ENCODE measurements around the gene HDGFL2.
"Not testable (repeated sequence)": the region's sequence is repeated elsewhere in the genome, so short reads cannot be mapped to it uniquely, and the experiment has no call there.

The HDGFL2 gene

DNA sequence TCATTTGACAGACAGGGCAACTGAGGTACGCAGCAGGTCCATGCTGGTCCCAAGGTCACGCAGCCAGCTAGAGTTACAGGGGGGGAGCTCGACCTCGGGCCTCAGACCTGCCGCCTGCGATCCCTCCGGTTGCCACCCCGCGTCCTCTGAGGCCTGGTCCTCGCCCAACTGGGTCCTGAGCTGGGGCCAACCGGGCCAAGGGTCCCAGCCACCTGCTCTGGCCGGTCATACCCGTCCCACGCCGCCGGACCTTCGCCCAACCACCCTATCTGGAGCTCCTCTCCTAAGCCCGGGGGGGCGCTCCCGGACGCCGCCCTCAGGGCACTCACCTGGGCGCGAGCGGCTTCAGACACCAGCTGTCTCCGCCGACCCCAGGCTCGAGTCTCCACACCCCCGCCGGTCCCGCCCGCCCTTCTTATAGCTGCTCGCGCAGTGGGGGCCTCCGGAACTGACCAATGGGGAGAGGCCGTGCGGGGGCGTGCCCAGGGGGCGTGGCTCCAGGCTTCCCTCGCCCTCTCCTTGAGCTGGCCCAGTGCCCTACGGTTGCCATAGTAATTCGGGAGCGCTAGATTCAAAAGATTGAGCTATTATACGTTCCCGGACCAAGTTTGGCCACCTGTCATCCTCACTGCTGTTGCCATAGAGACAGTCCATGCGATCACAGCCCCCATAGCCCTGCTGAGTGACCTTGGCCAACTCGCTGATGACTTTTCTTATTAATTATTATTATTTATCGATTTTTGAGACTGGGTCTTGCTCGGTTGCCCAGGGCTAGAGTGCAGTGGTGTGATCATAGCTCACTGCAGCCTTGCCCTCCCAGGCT lies 63.0 kb downstream of the HDGFL2 start, which contains the start of gene PLIN5:
Gene PLIN5 (minus strand): TSS at position 389 of the 823 bp plus-strand sequence. CDS start 1,150 bp downstream, outside the sequence.
- peak; percentile 63 for DNase-seq (ENCODE audit: low spot score)

DNA sequence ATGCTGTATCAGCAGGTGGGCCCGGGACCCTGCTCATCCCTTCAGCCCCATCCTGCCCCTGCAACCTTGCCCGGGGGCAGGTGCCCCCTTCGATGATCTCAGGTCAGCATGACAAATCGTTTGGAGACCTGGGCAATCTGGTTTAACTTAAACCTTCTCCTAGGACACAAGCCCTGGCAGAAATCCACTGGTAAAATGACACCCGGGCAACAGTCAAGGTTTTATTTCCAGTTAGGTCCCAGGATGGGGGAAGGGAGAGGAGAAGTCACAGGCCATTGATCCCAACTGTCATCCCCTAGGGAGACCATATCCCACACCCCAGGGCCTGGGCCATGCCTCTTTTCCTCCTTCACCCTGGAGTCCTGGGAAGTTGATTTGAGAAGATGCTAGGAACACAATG lies 64.7 kb downstream of the HDGFL2 start:
- no peak for DNase-seq (ENCODE audit: low spot score)

DNA sequence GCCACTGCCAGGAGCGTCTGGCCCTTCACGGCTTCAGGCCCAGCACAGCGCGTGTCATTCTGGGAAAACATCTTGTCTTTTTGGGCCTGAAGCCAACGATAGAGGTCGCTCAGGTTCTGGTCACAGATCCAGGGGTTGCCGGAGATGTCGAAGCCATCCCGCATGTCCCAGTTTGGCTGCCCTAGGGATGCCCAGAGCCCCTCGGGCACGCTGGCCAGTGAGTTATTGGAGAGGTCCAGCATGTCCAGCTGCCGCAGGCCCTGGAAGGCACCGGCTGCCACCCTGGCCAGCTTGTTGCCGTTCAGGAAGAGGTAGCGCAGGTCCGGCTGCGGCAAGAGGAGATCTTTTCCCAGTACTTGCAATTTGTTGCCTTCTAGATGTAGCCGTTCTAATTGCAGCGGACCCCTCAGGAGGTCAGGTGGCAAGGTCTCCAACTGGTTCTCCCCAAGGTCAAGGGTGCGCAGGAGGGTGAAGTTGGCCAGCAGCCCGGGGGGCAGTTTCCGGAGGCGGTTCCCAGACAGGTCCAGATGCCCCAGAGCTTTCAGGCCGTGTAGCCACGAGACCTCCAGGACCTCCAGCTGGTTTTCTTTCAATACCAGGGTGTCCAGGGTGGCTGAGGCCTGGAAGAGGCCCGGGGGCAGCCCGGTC lies 66.0 kb downstream of the HDGFL2 start:
- DNase-seq (ENCODE audit: low spot score) = no peak

DNA sequence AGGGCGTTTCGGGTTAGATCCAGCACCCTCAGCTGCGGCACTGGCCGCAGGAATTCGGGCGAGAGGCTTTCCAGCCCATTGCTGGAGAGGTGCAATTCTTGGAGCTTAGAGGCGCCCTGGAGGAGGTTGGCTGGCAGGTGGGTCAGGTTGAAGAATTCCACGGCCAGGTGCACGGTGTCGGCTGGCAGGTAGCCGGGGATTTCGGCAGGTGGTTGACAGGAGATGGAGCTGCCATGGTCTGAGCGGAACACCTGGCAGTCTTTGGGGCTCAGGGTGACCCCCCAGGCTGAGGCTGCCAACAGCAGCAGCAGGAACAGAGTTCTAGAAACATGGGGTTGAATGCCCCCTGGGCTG lies 66.5 kb downstream of the HDGFL2 start:
- no peak for DNase-seq (ENCODE audit: low spot score)

DNA sequence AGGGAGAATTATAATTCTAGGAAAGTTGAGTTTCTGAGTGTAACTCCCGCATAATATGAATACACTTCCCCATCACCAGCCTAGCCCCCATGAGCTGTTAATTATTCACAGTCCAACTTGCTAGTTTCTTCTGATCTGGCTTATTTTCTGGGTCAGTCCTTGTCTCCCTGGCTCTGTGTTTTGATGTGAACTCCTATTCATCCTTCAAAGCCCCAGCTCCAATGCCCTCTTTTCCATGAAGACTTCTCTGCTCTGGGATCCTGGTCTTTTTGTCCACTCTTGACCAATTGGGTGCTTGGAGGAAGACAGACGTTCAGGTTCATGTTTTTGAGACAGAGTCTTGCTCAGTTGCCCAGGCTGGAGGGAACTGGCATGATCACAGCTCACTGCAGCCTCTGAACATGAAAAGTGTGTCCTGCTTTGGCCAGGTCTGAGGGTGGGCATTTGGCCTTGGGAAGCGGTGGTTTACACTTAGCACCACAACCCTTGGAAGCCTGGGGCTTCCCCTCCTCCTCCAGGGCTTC lies 67.1 kb downstream of the HDGFL2 start:
- no peak for DNase-seq (ENCODE audit: low spot score)

DNA sequence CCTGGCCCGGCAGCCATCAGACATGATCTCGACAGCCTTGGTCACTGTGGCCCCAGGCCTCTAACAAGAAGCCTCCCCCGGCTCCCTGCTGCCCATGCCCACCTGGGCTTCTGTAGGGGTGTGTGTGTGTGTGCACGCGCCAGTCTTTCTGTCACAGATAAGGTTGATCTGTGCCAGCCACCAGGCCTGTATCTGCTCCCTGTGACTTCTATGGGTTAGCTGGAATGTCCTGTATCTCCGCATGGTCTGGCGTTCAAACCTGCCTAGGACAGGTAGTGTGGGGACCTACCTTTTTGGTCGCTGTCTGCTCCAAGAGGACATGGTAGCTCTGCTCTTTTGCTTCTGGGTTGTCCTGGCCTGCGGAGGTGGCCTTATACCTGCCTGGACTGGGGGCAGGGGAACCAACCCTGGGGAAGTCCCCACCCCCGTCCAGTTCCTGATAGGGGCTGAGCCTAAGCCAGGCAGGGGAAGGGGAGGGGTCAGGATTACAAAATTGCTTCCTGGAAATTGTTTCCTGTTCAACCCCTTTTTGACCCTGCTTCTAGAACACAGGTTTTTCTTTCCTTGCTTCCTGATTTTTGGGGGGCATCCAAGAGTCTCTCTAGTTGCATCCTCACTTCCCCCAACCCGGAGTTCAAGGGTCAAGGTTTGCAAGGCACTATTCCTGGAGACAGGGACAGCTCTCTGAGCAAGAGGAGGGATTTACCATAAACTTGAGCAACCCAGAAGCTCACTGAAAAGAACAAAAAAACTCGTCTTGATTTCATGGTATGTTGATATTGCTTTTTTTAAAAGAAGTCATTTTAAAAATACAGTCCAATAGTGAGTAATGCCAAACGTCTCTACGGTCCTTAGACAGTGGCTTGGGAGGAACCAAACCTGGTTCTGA lies 67.8 kb downstream of the HDGFL2 start, which contains the start of gene LRG1:
Gene LRG1 (minus strand): TSS at position 344 of the 889 bp plus-strand sequence. CDS start 23 bp downstream, at position 321.
- no peak for DNase-seq (ENCODE audit: low spot score)

DNA sequence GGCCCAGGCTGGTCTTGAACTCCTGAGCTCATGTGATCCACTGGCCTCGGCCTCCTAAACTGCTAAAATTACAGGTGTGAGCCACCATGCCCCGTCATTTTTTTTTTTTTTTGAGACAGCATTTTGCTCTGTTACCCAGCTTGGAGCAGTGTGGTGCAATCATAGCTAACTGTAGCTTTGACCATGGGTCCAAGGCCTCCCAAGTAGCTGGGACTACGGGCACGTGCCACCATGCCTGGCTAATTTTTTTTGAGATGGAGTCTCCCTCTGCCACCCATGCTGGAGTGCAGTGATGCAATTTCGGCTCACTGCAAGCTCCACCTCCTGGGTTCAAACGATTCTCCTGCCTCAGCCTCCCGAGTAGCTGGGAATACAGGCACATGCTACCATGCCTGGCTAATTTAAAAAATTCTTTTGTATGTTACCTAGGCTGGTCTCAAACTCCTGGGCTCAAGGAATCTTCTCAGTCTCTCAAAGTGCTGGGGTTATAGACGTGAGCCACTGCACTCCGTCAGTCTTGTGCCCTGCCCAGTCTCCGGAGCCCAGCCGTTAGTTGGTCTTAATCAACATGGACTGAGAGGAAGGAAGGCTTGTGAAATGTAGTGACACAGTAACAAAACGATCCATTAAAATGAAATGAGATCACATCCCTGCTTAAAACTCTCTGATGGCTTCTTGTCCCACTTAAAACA lies 69.2 kb downstream of the HDGFL2 start:
- no peak for DNase-seq (ENCODE audit: low spot score)

DNA sequence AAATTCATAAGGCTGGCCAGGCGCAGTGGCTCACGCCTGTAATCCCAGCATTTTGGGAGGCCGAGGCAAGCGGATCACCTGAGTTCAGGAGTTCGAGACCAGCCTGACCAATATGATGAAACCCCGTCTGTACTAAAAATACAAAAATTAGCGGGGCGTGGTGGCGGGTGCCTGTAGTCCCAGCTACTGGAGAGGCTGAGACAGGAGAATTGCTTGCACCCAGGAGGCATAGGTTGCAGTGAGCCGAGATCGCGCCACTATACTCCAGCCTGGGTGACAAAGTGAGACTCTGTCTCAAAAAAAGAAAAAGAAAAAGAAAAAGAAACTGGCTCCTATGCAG lies 69.7 kb downstream of the HDGFL2 start:
- DNase-seq (ENCODE audit: low spot score) = not testable (repeated sequence)

DNA sequence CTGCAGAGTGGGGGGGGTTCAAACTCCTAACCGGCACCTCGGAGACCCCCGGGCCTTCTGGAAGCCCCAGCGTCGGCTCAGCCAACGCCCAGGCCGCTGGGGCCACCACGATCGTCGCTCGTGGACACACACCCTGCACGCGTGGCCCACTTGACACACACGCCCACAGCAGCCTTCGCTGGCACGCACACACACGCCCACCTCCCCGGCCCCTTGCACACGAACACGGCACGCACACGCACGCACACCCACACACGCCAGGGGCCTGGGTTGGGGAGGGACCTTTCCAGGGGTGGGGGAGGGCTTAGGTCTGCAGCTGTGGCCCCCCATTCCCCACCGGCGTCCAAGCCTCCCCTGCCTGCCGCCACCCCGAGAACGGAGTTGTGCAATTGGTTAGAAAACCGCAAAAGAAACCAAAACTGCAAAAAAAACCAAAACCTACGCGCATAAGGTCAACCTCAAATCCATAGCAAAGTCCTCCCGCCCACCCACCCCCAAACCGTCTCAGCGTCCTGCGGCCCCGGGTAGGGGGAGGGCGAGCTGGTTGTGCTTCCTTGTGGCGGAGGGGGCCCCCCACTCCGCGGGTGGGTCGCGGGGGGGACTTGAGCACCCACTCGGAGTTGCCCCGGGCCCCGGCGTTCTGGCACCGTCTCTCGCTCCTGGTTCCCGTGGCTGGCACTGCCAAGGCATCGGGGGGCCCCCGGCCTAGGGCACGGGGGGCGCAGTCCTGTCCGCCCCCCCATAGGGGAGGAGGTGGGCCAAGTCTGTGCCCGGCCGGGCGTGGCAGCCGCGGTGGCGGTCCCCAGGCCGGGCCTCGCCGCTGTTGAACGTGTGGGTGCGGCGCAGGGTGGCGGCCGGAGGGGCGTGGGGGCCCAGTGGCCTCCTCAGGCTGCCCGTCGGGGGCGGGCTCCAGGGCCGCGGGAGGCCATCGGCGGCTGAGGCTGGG lies 71.1 kb downstream of the HDGFL2 start:
- DNase-seq (ENCODE audit: low spot score) = no peak

DNA sequence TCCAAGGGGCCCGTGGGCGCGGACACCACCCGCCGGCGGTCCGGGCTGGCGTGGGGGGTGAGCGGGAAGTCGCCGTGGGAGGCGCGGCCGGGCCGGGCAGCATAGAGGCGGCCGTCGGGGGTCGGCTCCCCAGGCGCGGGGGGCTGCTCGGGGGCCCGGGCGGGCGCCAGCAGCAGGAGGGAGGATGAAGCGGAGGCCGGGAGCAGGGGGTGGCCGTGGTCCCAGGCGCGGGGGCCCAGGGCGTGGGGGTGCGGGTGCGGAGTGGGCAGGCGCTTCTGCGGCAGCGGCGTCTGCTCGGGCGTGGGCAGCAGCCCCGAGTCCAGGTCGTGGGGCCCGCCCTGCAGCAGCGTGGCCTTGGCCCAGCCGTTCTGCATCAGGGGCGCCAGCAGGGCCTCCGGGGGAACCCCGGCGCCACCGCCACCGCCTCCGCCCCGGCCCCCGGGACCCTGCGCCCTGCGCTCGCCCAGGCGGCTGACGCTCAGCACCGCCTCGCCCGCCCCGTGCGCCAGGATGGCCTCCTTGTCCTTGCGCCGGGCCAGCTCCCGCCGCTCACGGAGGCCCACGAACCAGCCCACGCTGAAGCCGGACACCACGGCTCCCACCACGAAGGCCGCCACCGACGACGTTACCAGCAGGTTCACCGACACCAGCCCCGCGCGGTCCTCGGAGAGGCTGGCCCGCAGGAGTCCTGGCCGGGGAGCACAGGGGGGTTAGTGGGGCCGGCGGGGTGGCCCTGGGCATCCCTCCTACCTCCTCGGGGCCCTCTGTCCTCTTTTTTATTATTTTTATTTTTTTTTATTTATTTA lies 71.9 kb downstream of the HDGFL2 start:
- DNase-seq (ENCODE audit: low spot score) = no peak

DNA sequence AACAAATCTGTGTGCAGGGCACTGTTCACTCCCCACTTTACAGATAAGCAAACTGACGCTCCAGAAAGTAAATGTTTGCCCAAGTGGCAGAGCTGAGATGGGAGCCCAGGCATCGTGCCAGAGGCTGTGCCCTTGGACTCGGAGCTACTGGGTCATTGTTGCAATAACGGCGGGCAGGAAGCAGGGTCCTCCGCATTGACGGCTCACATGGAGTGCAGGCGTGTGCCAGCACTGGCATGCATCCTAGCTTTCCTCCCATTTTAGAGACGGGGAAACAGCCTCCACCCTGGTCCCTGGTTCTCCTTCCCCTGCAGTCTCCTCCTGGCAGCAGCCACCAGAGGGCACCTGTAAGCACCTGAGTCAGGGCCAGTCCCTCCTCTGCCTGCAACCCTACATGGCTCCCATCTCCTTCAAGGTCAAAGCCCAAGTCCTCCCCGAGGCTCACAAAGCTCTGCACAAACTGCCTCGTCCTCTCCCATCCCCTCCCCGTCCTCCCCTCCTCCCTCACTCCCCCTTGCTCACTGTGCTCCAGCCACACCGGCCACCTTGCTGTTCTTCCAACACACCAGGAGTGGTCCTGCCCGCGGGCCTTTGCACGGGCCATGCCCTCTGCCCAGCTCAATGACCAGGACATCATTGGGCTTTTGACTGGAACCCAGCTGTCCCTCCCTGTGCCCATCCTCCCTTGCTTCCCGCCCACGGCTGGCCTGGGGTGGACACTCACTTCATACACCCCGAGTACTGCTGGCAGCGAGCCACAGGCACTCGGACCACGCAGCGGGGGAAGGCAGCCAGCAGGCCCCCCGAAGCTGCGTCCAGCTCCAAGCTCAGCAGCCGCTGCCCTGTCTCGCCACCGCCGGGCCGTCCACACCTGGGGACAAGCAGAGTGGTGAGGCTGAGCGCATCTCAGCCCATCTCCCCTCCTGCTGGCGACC lies 75.5 kb downstream of the HDGFL2 start:
- DNase-seq (ENCODE audit: low spot score) = peak; percentile 37

DNA sequence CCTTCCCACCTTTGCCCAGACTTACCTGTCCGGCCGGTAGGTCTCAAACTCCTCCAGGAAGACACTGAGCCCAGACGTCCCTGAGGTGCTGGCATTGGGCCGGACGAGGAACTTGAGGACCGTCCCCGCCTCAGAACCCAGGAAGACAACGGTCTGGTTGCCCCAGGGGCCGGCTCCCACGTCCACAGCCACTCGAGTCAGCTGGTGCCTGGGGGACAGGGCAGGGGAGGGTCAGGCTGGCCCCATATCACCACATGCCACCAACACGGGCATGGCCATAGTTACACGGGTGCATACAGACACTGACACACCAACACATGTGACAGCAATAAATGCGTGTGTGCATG lies 76.1 kb downstream of the HDGFL2 start:
- no peak for DNase-seq (ENCODE audit: low spot score)

DNA sequence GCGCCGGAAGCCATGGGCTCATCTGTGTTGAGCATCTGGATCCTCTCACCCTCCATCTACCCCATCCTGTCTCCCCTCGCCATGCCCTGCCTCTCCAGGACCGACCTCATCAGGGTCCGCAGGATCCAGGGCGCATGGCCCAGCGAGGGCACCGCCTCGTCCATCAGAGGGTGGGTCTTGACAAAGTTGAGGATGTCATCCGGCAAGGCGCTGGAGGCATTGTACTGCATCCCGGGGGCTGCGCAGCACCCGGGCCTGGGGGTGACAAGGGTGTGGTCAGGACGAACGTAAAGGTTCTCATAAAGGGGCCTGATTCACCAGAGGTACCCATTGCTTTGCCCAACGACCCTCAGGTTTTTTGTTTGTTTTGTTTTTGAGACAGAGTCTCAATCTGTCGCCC lies 77.9 kb downstream of the HDGFL2 start:
- DNase-seq (ENCODE audit: low spot score) = no peak

DNA sequence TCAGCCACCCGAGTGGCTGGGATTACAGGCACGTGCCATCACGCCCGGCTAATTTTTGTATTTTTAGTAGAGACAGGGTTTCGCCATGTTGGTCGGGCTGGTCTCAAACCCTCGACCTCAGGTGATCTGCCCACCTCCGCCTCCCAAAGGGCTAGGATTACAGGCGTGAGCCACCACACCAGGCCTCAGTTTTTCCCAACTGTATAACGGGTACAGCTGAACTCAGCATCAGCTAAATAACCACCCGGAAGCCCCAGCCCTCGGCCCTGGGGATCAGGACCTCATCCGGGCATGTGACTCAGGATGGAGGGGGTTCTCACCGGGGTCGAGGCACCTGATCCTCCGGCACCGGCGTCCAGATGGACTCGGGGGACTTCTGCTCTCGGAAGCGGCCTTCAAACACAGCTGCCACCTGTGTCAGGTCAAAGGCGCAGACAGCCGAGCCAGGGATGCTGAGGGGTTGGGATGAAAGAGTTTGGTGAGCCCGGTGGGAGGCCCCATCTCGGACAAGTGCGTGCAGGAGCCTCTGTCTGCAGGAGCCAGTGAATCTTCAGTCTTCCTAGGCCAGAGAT lies 78.5 kb downstream of the HDGFL2 start:
- no peak for DNase-seq (ENCODE audit: low spot score)

All from hematopoietic multipotent progenitor cell treated with erythropoietin and hydrocortisone succinate and interleukin-3 and kit ligand, for 17 days (in vitro differentiated cells).